B cell (primary cell): ENCODE data around the gene PHF21A. TPM values are rescaled to one million over a fixed set of nuclear protein-coding genes. Genes with fewer than 3 reads are reported as not detected.

Source experiments
- ATAC-seq: fragments of 200-7000 bp; cut with Tn5 transposase; one replicate; pipeline ENCODE4 v1.10.0; 2021; ENCODE audit warnings: low read depth, mild to moderate bottlenecking, moderate number of reproducible peaks, moderate library complexity
- CTCF ChIA-PET: fragments of 350-600 bp; sonication (Branson Sonifier 250); formaldehyde crosslinking; loops from one replicate; lab custom pipeline; 2021; ENCODE audit warnings: antibody characterized with exemption, inconsistent platforms; lab: Charles Lee
- POLR2A ChIA-PET: fragments of 350-600 bp; sonication (Branson Sonifier 250); formaldehyde crosslinking; loops from one replicate; lab custom pipeline; 2021; ENCODE audit warnings: antibody characterized with exemption; lab: Charles Lee
- DNase-seq: peaks from one replicate; pipeline ENCODE4 v3.0.0; 2013
- H2AFZ ChIP-seq: 2 replicates; pipeline ENCODE4 v1.6.1; 2012; ENCODE audit warnings: mild to moderate bottlenecking, low read depth, low read length; ENCODE audit not compliant: insufficient read depth, poor library complexity, severe bottlenecking
- H3K27ac ChIP-seq, 2 donors: 1 replicate in 1 of 2; 2 replicates in 1 of 2; pipeline ENCODE4 v1.5.1; 2012 to 2013; ENCODE audit warnings: low read length in 2 of 2, mild to moderate bottlenecking in 2 of 2, moderate library complexity in 1 of 2
- H3K27me3 ChIP-seq, 4 experiments: fragments of 200-600 bp in 1 of 4; sonication (generic) in 1 of 4; replicated peaks in 1 of 4; 1 replicate in 2 of 4; 2 replicates in 2 of 4; pipeline versions ENCODE4 v1.6.1 to v1.7.0; 2013 to 2016; ENCODE audit warnings: low read length in 3 of 4, mild to moderate bottlenecking in 2 of 4, mixed read lengths in 1 of 4, moderate library complexity in 1 of 4; ENCODE audit not compliant: insufficient read depth in 4 of 4, control insufficient read depth in 3 of 4; ENCODE audit errors: control extremely low read depth in 1 of 4
- H3K36me3 ChIP-seq, 2 experiments: replicated peaks in 1 of 2; 1 replicate in 1 of 2; 2 replicates in 1 of 2; pipeline versions ENCODE4 v1.6.1 to v1.7.1; 2013; ENCODE audit warnings: low read length in 1 of 2; ENCODE audit not compliant: insufficient read depth in 2 of 2, control insufficient read depth in 1 of 2; ENCODE audit errors: control extremely low read depth in 1 of 2, extremely low read depth in 1 of 2
- H3K4me1 ChIP-seq, 2 donors: fragments of 200-600 bp in 1 of 2; sonication (generic) in 1 of 2; 1 replicate in 1 of 2; 2 replicates in 1 of 2; pipeline versions ENCODE4 v1.5.1 to v1.6.1; 2013 to 2017; ENCODE audit warnings: low read length in 2 of 2; ENCODE audit not compliant: control insufficient read depth in 2 of 2, insufficient read depth in 2 of 2
- H3K4me2 ChIP-seq: replicated peaks from 2 replicates; pipeline ENCODE3; 2012; ENCODE audit warnings: mild to moderate bottlenecking, low read depth, low read length; ENCODE audit not compliant: poor library complexity, severe bottlenecking
- H3K4me3 ChIP-seq, 5 experiments: fragments of 200-600 bp in 1 of 5; sonication (generic) in 1 of 5; 1 replicate in 3 of 5; 2 replicates in 2 of 5; pipeline versions ENCODE4 v1.5.1 to v1.7.0; 2011 to 2016; ENCODE audit warnings: low read length in 4 of 5, mild to moderate bottlenecking in 4 of 5, low read depth in 2 of 5, control low read depth in 1 of 5, moderate library complexity in 1 of 5; ENCODE audit not compliant: insufficient read depth in 1 of 5; ENCODE audit errors: control extremely low read depth in 1 of 5, extremely low read depth in 1 of 5
- H3K79me2 ChIP-seq: fragments of 200-600 bp; sonication (generic); one replicate; pipeline ENCODE4 v1.6.0; 2016; ENCODE audit warnings: low read length; ENCODE audit not compliant: control insufficient read depth, insufficient read depth
- H3K9ac ChIP-seq: fragments of 200-600 bp; sonication (generic); 2 replicates; pipeline ENCODE4 v1.6.1; 2017; ENCODE audit warnings: mild to moderate bottlenecking, low read length, moderate library complexity
- H3K9me3 ChIP-seq, 3 donors: one replicate each; pipeline versions ENCODE4 v1.6.1 to v1.7.1; 2013; ENCODE audit warnings: low read length in 2 of 3; ENCODE audit not compliant: control insufficient read depth in 2 of 3, insufficient read depth in 1 of 3; ENCODE audit errors: control extremely low read depth in 1 of 3
- H4K20me1 ChIP-seq: 2 replicates; pipeline ENCODE4 v1.6.0; 2012; ENCODE audit warnings: mild to moderate bottlenecking, low read length; ENCODE audit not compliant: insufficient read depth, control insufficient read depth, poor library complexity, severe bottlenecking
- H3K27ac Mint-ChIP-seq: one replicate; pipeline ENCODE4 v1.8.0; 2021; ENCODE audit warnings: mixed read lengths
- H3K27me3 Mint-ChIP-seq: one replicate; pipeline ENCODE4 v1.8.0; 2021; ENCODE audit warnings: mixed read lengths
- H3K4me1 Mint-ChIP-seq: one replicate; pipeline ENCODE4 v1.8.0; 2021; ENCODE audit warnings: mixed read lengths
- H3K4me3 Mint-ChIP-seq: one replicate; pipeline ENCODE4 v1.8.0; 2021; ENCODE audit warnings: mixed read lengths
- H3K9me3 Mint-ChIP-seq: one replicate; pipeline ENCODE4 v1.8.0; 2022; ENCODE audit warnings: mixed read lengths; ENCODE audit not compliant: insufficient read depth
- EZH2 ChIP-seq: IDR thresholded peaks from 2 replicates; pipeline ENCODE4 v1.6.1; 2012; ENCODE audit warnings: borderline replicate concordance, low read depth, mild to moderate bottlenecking, moderate library complexity, low read length; ENCODE audit not compliant: insufficient read depth, poor library complexity, severe bottlenecking
- WGBS: methylation state at CpG from one replicate; pipeline ENCODE4 v1.1.5; 2013; ENCODE audit warnings: missing lambda C conversion rate; ENCODE audit not compliant: insufficient coverage; 5-methylcytosine and 5-hydroxymethylcytosine counted together
- intact Hi-C: fragments of 100-400 bp; cut with micrococcal nuclease; formaldehyde crosslinking; loops from one replicate; pipeline ENCODE4 v1.10.0; 2022
- polyA plus RNA-seq: library from polyadenylated mRNA; depleted of rRNA; stranded (reverse); fragments of >200 nt; gene quantifications from 2 replicates; pipeline ENCODE4 v1.2.3, GENCODE V29; 2012
- total RNA-seq, 2 donors: library from RNA; stranded (reverse); fragments of 120-200 nt in 1 of 2; gene quantifications; 1 replicate in 1 of 2; 2 replicates in 1 of 2; pipeline versions ENCODE4 v1.2.3 to v1.2.4, GENCODE V29; 2013 to 2022
- TF ChIP-seq, protein P1 (sequence below): fragments of 200-600 bp; IDR thresholded peaks from one replicate; pipeline ENCODE4 v1.8.0; 2022; ENCODE audit warnings: antibody characterized with exemption, mild to moderate bottlenecking

PHF21A gene
- total and polyA plus RNA-seq, 2 donors (not counting 1 experiment from before 2014, with no cell fraction given): 41.9 to 103 TPM

DNA sequence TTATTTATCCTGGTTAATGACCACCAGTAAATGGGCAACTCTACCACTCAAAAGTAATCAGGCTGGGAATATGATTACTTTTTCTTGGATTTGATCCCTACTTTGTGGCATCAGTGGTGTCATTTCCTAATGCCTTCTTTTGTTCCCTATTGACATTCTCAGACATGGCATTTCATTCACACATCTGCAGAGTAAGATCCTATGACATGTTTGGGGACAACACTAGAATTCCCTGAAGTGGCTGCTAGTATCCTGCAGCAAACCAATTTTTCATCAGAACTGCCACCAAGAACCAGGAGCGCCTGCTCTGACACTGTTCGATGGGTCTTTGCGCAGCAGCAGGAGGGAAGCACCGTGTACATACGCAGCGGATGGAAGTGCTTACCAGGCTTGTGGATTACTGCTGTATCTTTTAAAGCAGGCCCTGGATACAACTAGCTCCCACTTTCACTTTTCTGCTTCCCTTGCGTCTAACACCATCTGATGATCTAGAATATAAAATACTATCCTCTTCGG is 101.1 kb downstream of the PHF21A start:
- Histone ChIP-seq H3K4me2 (no peak overlapping the region), H3K9ac (no peak overlapping the region), H3K36me3 (peaks cover 0 to 6% of the 10 kb centered on the region in 2 experiments), H3K27ac (no peak overlapping the region), H3K27me3 (no peaks in the 10 kb centered on the region), H2AFZ (no peak overlapping the region), H3K9me3 (no peaks in the 10 kb centered on the region), H3K4me3 (no peak overlapping the region), H4K20me1 (no peaks in the 10 kb centered on the region), H3K79me2 (peaks cover 2% of the 10 kb centered on the region), H3K4me1 (no peaks in the 10 kb centered on the region)
- no peaks in the 10 kb centered on the region for H3K9me3 Mint-ChIP-seq
- POLR2A ChIA-PET: no interaction called here
- CTCF ChIA-PET: interaction anchor here (1.1 kb wide), 1 partner anchor 13 kb away, joined by 3 read pairs; no protein-coding TSS in a partner anchor
- H3K4me1 Mint-ChIP-seq: no peaks in the 10 kb centered on the region
- no peak for ATAC-seq
- no peak for TF ChIP-seq EZH2
- TF ChIP-seq, protein P1, sequence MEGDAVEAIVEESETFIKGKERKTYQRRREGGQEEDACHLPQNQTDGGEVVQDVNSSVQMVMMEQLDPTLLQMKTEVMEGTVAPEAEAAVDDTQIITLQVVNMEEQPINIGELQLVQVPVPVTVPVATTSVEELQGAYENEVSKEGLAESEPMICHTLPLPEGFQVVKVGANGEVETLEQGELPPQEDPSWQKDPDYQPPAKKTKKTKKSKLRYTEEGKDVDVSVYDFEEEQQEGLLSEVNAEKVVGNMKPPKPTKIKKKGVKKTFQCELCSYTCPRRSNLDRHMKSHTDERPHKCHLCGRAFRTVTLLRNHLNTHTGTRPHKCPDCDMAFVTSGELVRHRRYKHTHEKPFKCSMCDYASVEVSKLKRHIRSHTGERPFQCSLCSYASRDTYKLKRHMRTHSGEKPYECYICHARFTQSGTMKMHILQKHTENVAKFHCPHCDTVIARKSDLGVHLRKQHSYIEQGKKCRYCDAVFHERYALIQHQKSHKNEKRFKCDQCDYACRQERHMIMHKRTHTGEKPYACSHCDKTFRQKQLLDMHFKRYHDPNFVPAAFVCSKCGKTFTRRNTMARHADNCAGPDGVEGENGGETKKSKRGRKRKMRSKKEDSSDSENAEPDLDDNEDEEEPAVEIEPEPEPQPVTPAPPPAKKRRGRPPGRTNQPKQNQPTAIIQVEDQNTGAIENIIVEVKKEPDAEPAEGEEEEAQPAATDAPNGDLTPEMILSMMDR: no peak
- WGBS: 100% methylated on average over 5 of the region's 8 CpGs
- H3K27ac Mint-ChIP-seq: no peak overlapping the region
- H3K27me3 Mint-ChIP-seq: no peaks in the 10 kb centered on the region
- no peak overlapping the region for H3K4me3 Mint-ChIP-seq
- intact Hi-C loops: no loop called here
- DNase-seq: no peak

DNA sequence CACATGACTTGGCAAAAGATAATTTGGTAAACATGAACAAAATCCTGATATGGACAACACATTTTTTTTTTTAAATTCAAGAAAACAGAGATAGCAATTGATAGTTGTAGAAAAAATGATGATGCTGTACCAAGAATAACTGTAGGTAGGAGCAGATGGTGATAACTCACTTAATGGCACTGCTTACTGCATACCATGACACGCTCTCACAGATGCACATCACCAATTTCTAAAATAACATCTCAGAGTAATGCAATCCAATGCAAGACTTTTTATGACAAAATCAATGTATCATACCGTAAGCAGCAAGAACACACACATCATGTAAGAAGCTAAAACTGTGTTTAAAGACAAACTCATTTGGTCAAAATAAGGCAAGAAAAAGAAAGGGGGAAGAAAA is 102.6 kb downstream of the PHF21A start:
- H3K27me3 ChIP-seq: no peaks in the 10 kb centered on the region
- H3K4me1 ChIP-seq: no peaks in the 10 kb centered on the region
- POLR2A ChIA-PET: no interaction called here
- CTCF ChIA-PET: interaction anchor here (2.1 kb wide), 1 partner anchor 12 kb away, joined by 9 read pairs; no protein-coding TSS in a partner anchor
- intact Hi-C loops: no loop called here
- peaks cover 0 to 6% of the 10 kb centered on the region in 2 experiments for H3K36me3 ChIP-seq
- Mint-ChIP-seq H3K27me3 (no peaks in the 10 kb centered on the region), H3K4me1 (no peaks in the 10 kb centered on the region), H3K9me3 (peaks cover 2% of the 10 kb centered on the region), H3K4me3 (no peak overlapping the region), H3K27ac (no peak overlapping the region)
- no CpG with 5 or more reads among the region's 2 CpGs for WGBS
- DNase-seq (no peak), ATAC-seq (no peak)
- peaks cover 2% of the 10 kb centered on the region for H3K79me2 ChIP-seq
- TF ChIP-seq EZH2: no peak
- TF ChIP-seq, protein P1: no peak
- peaks cover 0 to 1% (median 0%) of the 10 kb centered on the region in 3 donors for H3K9me3 ChIP-seq
- H3K4me2 ChIP-seq: no peak overlapping the region
- no peak overlapping the region for H3K4me3 ChIP-seq
- no peak overlapping the region for H2AFZ ChIP-seq
- H3K27ac ChIP-seq: no peak overlapping the region
- H3K9ac ChIP-seq: no peak overlapping the region
- no peaks in the 10 kb centered on the region for H4K20me1 ChIP-seq
